Keratinocyte (primary cell): ENCODE measurements around the gene DUSP28. TPM values are rescaled to one million over a fixed set of nuclear protein-coding genes. Genes with fewer than 3 reads are reported as not detected.

Experiments used
- DNase-seq: peaks from one replicate; pipeline ENCODE4 v3.0.0-alpha.2; 2011; ENCODE audit warnings: low read depth, missing footprints, low spot score
- FAIRE-seq: peaks from 2 replicates; lab custom pipeline; 2011; peaks lifted over from hg19 to GRCh38; lab: Jason Lieb, UNC
- H2AFZ ChIP-seq: 2 replicates; pipeline ENCODE4 v1.6.0; 2012; ENCODE audit warnings: low read length, control low read depth, inconsistent platforms; ENCODE audit not compliant: control insufficient read depth
- H3K27ac ChIP-seq: 2 replicates; pipeline ENCODE4 v1.5.1; 2011; ENCODE audit warnings: low read length; ENCODE audit not compliant: control insufficient read depth, insufficient read depth
- H3K27me3 ChIP-seq: 3 replicates; pipeline ENCODE4 v1.6.0; 2011; ENCODE audit warnings: low read length; ENCODE audit not compliant: control insufficient read depth, insufficient read depth; ENCODE audit errors: extremely low read depth
- H3K36me3 ChIP-seq, 2 experiments: 2 replicates in 1 of 2; 3 replicates in 1 of 2; pipeline ENCODE4 v1.5.1; 2011; ENCODE audit warnings: low read length in 2 of 2, mild to moderate bottlenecking in 1 of 2; ENCODE audit not compliant: control insufficient read depth in 2 of 2, insufficient read depth in 2 of 2; ENCODE audit errors: extremely low read depth in 1 of 2
- H3K4me1 ChIP-seq: 3 replicates; pipeline ENCODE4 v1.5.1; 2011; ENCODE audit warnings: low read length; ENCODE audit not compliant: control insufficient read depth, insufficient read depth; ENCODE audit errors: extremely low read depth
- H3K4me2 ChIP-seq: 3 replicates; pipeline ENCODE4 v1.6.0; 2011; ENCODE audit warnings: low read depth, low read length; ENCODE audit not compliant: control insufficient read depth, insufficient read depth; ENCODE audit errors: extremely low read depth
- H3K4me3 ChIP-seq, 3 experiments: fragments of 200-600 bp in 1 of 3; sonication (generic) in 1 of 3; 2 replicates in 2 of 3; 3 replicates in 1 of 3; pipeline ENCODE4 v1.5.1; 2011 to 2016; ENCODE audit warnings: low read length in 3 of 3, mild to moderate bottlenecking in 3 of 3, control low read depth in 2 of 3, inconsistent platforms in 1 of 3, low read depth in 1 of 3, mixed read lengths in 1 of 3, mixed run types in 1 of 3, moderate library complexity in 1 of 3; ENCODE audit not compliant: control insufficient read depth in 2 of 3, insufficient read depth in 2 of 3; ENCODE audit errors: extremely low read depth in 1 of 3
- H3K79me2 ChIP-seq: 2 replicates; pipeline ENCODE4 v1.6.0; 2012; ENCODE audit warnings: low read length; ENCODE audit not compliant: control insufficient read depth, insufficient read depth
- H3K9ac ChIP-seq: 3 replicates; pipeline ENCODE4 v1.6.0; 2011; ENCODE audit warnings: low read length; ENCODE audit not compliant: control insufficient read depth, insufficient read depth; ENCODE audit errors: extremely low read depth
- H3K9me1 ChIP-seq: 3 replicates; pipeline ENCODE4 v1.6.0; 2011; ENCODE audit warnings: low read length; ENCODE audit not compliant: control insufficient read depth, insufficient read depth; ENCODE audit errors: extremely low read depth
- H3K9me3 ChIP-seq: 2 replicates; pipeline ENCODE4 v1.5.1; 2012; ENCODE audit warnings: low read depth, low read length; ENCODE audit not compliant: control insufficient read depth
- H4K20me1 ChIP-seq: 3 replicates; pipeline ENCODE4 v1.6.0; 2011; ENCODE audit warnings: low read length; ENCODE audit not compliant: control insufficient read depth, insufficient read depth; ENCODE audit errors: extremely low read depth
- EZH2 ChIP-seq: IDR thresholded peaks from one replicate; pipeline ENCODE4 v1.6.1; 2012; ENCODE audit warnings: inconsistent platforms, mild to moderate bottlenecking, low read length, moderate library complexity
- dilution Hi-C: fragments of 300-500 bp; cut with MboI; formaldehyde crosslinking; loops from one replicate; pipeline ENCODE4 v1.7.0; 2020; ENCODE audit warnings: low sequenced_read_pairs; ENCODE audit not compliant: extremely low pct_ligation_motif_present
- polyA plus RNA-seq, 5 experiments: library from polyadenylated mRNA; depleted of rRNA in 3 of 5; stranded (reverse) in 3 of 5; stranded (forward) in 1 of 5; unstranded in 1 of 5; fragments of >200 nt; gene quantifications; 1 replicate in 1 of 5; 2 replicates in 3 of 5; 3 replicates in 1 of 5; pipeline versions ENCODE4 v1.2.1 to v1.2.3, GENCODE V29; 2011 to 2012; ENCODE audit warnings: missing spikeins in 2 of 5, low read depth in 1 of 5, low replicate concordance in 1 of 5
- TF ChIP-seq, protein P1 (sequence below), 3 experiments: IDR thresholded peaks in 1 of 3; conservative IDR thresholded peaks in 1 of 3; optimal IDR thresholded peaks in 1 of 3; 2 replicates in 2 of 3; 3 replicates in 1 of 3; pipeline versions ENCODE3 to v1.5.1; 2011; ENCODE audit warnings: low read length in 3 of 3, mild to moderate bottlenecking in 3 of 3, moderate library complexity in 2 of 3, control low read depth in 1 of 3, inconsistent platforms in 1 of 3; ENCODE audit not compliant: insufficient read depth in 2 of 3; ENCODE audit errors: extremely low read depth in 1 of 3

The DUSP28 gene
- polyA plus RNA-seq, 1 donor (not counting 4 experiments of a cell fraction or from before 2014, with no cell fraction given) = 4.4 TPM

DNA sequence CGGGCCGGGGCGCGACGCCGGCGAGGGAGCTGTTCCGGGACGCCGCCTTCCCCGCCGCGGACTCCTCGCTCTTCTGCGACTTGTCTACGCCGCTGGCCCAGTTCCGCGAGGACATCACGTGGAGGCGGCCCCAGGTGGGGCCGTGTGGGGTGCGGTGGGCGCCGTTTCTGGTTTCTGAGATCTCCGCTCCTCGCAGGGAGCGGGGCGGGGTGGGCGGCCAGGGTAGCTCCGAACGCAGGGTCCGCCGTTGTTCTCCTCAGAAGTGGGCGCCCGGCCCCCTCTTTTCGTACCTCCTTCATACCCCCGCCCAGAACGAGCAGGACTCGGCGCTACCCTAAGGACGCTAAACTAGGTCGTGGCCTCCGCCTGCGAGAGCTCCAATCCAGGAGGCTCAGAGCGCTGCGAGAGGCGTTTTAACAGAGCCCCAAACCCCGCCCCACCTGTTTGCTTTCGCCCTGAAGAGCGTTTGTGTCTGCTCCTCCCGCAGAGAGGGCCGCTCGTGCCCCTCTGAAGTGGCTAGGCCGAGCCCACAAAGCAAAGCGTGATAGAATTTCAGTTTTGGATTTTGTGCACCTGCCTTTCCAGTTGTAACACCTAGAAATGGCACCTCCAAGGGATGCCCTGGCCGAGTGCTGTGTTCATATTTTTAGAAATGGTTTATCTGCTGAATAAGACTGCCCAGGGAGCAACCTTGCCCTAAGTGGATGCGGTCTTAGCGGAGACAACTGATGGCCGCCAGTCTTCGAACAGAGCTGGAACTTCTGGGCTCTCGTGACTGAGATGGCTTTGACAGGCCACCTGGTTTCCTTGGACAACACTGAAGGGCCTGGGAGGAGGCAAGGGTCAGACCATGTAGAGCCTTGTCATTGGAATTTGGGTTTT lies 27.0 kb downstream of the DUSP28 start:
- dilution Hi-C loops = no loop called here
- peaks cover 71% of the 10 kb centered on the region for H3K79me2 ChIP-seq

DNA sequence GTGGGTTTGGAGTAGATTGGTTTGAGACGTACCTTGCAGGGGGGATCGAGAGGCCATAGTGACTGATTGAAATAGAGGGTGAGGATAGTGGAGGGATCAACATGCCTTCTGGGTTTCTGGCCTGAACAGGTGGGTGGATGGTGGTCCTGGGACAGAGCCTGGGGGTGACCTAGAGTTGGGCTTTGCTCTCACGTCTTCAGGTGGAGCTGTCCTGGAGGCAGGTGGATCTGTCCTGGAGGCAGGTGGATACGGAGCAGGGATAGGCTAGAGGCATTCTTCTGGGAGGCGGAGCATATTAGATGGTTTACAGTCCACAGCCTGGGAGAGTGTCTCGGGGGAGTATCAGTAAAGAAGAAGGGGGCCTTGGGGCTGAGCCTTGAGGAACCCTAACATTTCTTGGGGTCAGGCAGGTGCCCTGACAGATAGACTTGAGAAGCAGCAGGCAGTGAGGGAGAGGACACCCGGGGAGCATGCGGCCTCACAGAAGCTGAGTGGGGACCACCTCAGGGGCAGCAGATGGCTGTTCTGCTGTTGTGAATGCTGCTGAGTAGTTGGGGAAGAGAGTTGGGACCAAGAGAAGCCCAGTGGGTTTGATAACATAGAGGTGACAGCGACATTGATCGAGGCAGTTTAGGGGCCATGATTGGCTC lies 28.0 kb downstream of the DUSP28 start:
- no peak overlapping the region for H3K9ac ChIP-seq
- H3K9me3 ChIP-seq = no peaks in the 10 kb centered on the region
- peaks cover 9% of the 10 kb centered on the region for H4K20me1 ChIP-seq
- peak overlapping the region; percentile 54 to 85 (median 85) for H3K4me3 ChIP-seq
- peaks cover 67% of the 10 kb centered on the region for H3K79me2 ChIP-seq
- FAIRE-seq (no peak), DNase-seq (no peak)
- H3K4me2 ChIP-seq = peak overlapping the region; percentile 93
- dilution Hi-C loops = no loop called here
- H3K27me3 ChIP-seq = no peaks in the 10 kb centered on the region
- H3K36me3 ChIP-seq = peaks cover 3 to 10% of the 10 kb centered on the region in 2 experiments
- peaks cover 6% of the 10 kb centered on the region for H3K9me1 ChIP-seq
- no peak overlapping the region for H3K27ac ChIP-seq
- H3K4me1 ChIP-seq = peaks cover 22% of the 10 kb centered on the region
- no peak overlapping the region for H2AFZ ChIP-seq
- TF ChIP-seq, protein P1, sequence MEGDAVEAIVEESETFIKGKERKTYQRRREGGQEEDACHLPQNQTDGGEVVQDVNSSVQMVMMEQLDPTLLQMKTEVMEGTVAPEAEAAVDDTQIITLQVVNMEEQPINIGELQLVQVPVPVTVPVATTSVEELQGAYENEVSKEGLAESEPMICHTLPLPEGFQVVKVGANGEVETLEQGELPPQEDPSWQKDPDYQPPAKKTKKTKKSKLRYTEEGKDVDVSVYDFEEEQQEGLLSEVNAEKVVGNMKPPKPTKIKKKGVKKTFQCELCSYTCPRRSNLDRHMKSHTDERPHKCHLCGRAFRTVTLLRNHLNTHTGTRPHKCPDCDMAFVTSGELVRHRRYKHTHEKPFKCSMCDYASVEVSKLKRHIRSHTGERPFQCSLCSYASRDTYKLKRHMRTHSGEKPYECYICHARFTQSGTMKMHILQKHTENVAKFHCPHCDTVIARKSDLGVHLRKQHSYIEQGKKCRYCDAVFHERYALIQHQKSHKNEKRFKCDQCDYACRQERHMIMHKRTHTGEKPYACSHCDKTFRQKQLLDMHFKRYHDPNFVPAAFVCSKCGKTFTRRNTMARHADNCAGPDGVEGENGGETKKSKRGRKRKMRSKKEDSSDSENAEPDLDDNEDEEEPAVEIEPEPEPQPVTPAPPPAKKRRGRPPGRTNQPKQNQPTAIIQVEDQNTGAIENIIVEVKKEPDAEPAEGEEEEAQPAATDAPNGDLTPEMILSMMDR (optimal IDR thresholded peaks at IDR 0.05 in 1 of 3, IDR thresholded peaks at IDR 0.05 in 1 of 3, conservative IDR thresholded peaks at IDR 0.05 in 1 of 3; ENCODE audit: extremely low read depth in 1 of 3, insufficient read depth in 2 of 3, low read length in 3 of 3) = no peak
- TF ChIP-seq EZH2 = no peak

More for the DNA sequence above, 27.0 kb downstream of the DUSP28 start:
- H3K9me3 ChIP-seq = no peaks in the 10 kb centered on the region
- H3K27ac ChIP-seq = peak overlapping the region; percentile 45
- peaks cover 2 to 10% of the 10 kb centered on the region in 2 experiments for H3K36me3 ChIP-seq
- peak overlapping the region; percentile 74 for H2AFZ ChIP-seq
- peak overlapping the region; percentile 54 to 85 (median 85) for H3K4me3 ChIP-seq
- TF ChIP-seq, protein P1 (optimal IDR thresholded peaks at IDR 0.05 in 1 of 3, IDR thresholded peaks at IDR 0.05 in 1 of 3, conservative IDR thresholded peaks at IDR 0.05 in 1 of 3; ENCODE audit: extremely low read depth in 1 of 3, insufficient read depth in 2 of 3, low read length in 3 of 3) = no peak
- TF ChIP-seq EZH2 = no peak
- peaks cover 6% of the 10 kb centered on the region for H3K9me1 ChIP-seq
- H3K27me3 ChIP-seq = no peaks in the 10 kb centered on the region
- H3K9ac ChIP-seq = peak overlapping the region; percentile 89
- H3K4me1 ChIP-seq = peaks cover 26% of the 10 kb centered on the region
- DNase-seq = no peak
- peaks cover 15% of the 10 kb centered on the region for H4K20me1 ChIP-seq
- no peak for FAIRE-seq
- H3K4me2 ChIP-seq = peak overlapping the region; percentile 93
